T-helper 9 cell (primary cell): ENCODE data around the gene PZP.

Experiments used
- DNase-seq: peaks from one replicate; pipeline ENCODE4 v3.0.0-alpha.2; 2020

The PZP gene

GRCh38 chr12:9101018-9101687, 107.0 kb downstream of the PZP start:
- no peak for DNase-seq

GRCh38 chr12:9099552-9100190, 108.5 kb downstream of the PZP start:
- no peak for DNase-seq
